Measurements from ENCODE around the gene ZP3. TPM values are rescaled to one million over a fixed set of nuclear protein-coding genes. Genes with fewer than 3 reads are reported as not detected.

Gene ZP3
- total and polyA plus RNA-seq, 2 of the 8 experiments (the other 6 are each of a cell fraction or from before 2014, with no cell fraction given), result 1.5 to 2.4 TPM

- 56% methylated on average over 13 of the region's 13 CpGs; no CpG with 5 or more reads in 1 of the 2 experiments for WGBS, 2 experiments (ENCODE audit: extremely low coverage in 1 of 2, insufficient coverage in 1 of 2, insufficient read length in 1 of 2, insufficient replicate concordance in 2 of 2, low coverage in 1 of 2, low lambda C conversion rate in 2 of 2, missing lambda C conversion rate in 1 of 2)
- CTCF ChIA-PET (ENCODE audit: partially characterized antibody), result interaction anchor here (0.6 to 1.5 kb wide), 2 partner anchors 9 to 62 kb away, joined by 3 read pairs; no protein-coding TSS in a partner anchor
- Histone ChIP-seq H3K23ac (ENCODE audit: insufficient read length) (no peak overlapping the region), H2BK12ac (ENCODE audit: low read depth, low read length) (no peak overlapping the region), H3K36me3 (ENCODE audit: control insufficient read depth in 2 of 4, insufficient read depth in 4 of 4, low read length in 3 of 4) (no peaks in the 10 kb centered on the region), H4K8ac (ENCODE audit: extremely low read depth, insufficient read depth, low read length) (no peak overlapping the region), H3K27me3 (replicated peaks in 1 of 4; ENCODE audit: control insufficient read depth in 3 of 4, extremely low read depth in 1 of 4, insufficient read depth in 3 of 4, low read length in 3 of 4) (no peaks in the 10 kb centered on the region), H4K91ac (replicated peaks; ENCODE audit: insufficient read length, low read length) (no peak overlapping the region), H4K20me1 (replicated peaks in 1 of 2; ENCODE audit: control insufficient read depth in 1 of 2, insufficient read depth in 2 of 2, low read length in 2 of 2) (no peaks in the 10 kb centered on the region), H3K4me2 (ENCODE audit: insufficient read depth in 1 of 2, low read depth in 2 of 2, low read length in 2 of 2) (no peak overlapping the region), H2AK5ac (ENCODE audit: low read depth, low read length) (no peak overlapping the region), H3K14ac (ENCODE audit: insufficient read length) (no peak overlapping the region), H2BK5ac (ENCODE audit: low read depth, low read length) (no peak overlapping the region), H3K56ac (replicated peaks; ENCODE audit: insufficient read length, low read depth, low read length) (no peak overlapping the region), H3K4me3 (ENCODE audit: extremely low read depth in 1 of 4, insufficient read depth in 2 of 4, low read depth in 3 of 4, low read length in 4 of 4) (no peak overlapping the region), H2AFZ (ENCODE audit: low read length) (0 out of 2 replicates have a peak overlapping the region, but pooled peaks have one; percentile 65), H3K23me2 (ENCODE audit: low read depth, low read length) (no peaks in the 10 kb centered on the region; the same call in 1 of the 2 replicates), H2BK15ac (ENCODE audit: low read length) (no peak overlapping the region), H3K79me1 (ENCODE audit: low read depth, low read length) (no peaks in the 10 kb centered on the region), H3K27ac (ENCODE audit: low read depth, low read length) (no peak overlapping the region), H3K4me1 (replicated peaks in 1 of 4; ENCODE audit: control insufficient read depth in 3 of 4, insufficient read depth in 4 of 4, low read length in 3 of 4) (no peaks in the 10 kb centered on the region), H3K9me3 (ENCODE audit: insufficient read depth in 2 of 2, low read depth in 1 of 2, low read length in 1 of 2) (no peaks in the 10 kb centered on the region), H3K79me2 (ENCODE audit: control insufficient read depth in 1 of 2, insufficient read depth in 2 of 2, low read length in 2 of 2) (no peaks in the 10 kb centered on the region), H3K9ac (replicated peaks in 1 of 4; ENCODE audit: extremely low read depth in 1 of 4, low read depth in 3 of 4, low read length in 3 of 4) (no peak overlapping the region), H2BK120ac (replicated peaks; ENCODE audit: low read depth, low read length) (no peak overlapping the region), H3K4ac (replicated peaks; ENCODE audit: insufficient read length, low read depth, low read length) (no peak overlapping the region), H4K5ac (ENCODE audit: insufficient read length, low read depth, low read length) (no peak overlapping the region), H3K18ac (ENCODE audit: extremely low read depth, low read length) (no peak overlapping the region), H2BK20ac (ENCODE audit: low read length) (no peak overlapping the region)
- FAIRE-seq (peak; percentile 75), DNase-seq (ENCODE audit: low read depth in 1 of 2, low spot score in 2 of 2) (peak in 1 of 2 experiments; percentile 63)
- POLR2A ChIA-PET (ENCODE audit: partially characterized antibody), result interaction anchor here (0.6 to 1.1 kb wide), 3 partner anchors 9 to 33 kb away, joined by 3 to 6 read pairs (median 3); partner anchors contain the start of gene SSC4D
- TF ChIP-seq CHD2 (IDR thresholded peaks at IDR 0.05; ENCODE audit: low read length) (no peak), PHF8 (conservative IDR thresholded peaks at IDR 0.05; ENCODE audit: low read depth, low read length) (no peak), TAF1 (IDR thresholded peaks at IDR 0.05; ENCODE audit: low read depth, low read length) (no peak), MAX (IDR thresholded peaks at IDR 0.05) (peak; percentile 55; the same call in 1 of the 2 replicates), RNF2 (IDR thresholded peaks at IDR 0.05; ENCODE audit: borderline replicate concordance, low read depth, low read length, missing control alignments, poor library complexity, severe bottlenecking) (no peak), SIN3A (conservative IDR thresholded peaks at IDR 0.05 in 1 of 2, IDR thresholded peaks at IDR 0.05 in 1 of 2; ENCODE audit: low read depth in 1 of 2, low read length in 2 of 2) (no peak), RXRA (IDR thresholded peaks at IDR 0.05; ENCODE audit: insufficient read depth, low read depth, low read length) (no peak), ASH2L (IDR thresholded peaks at IDR 0.05; ENCODE audit: low read length) (no peak), NANOG (IDR thresholded peaks at IDR 0.05; ENCODE audit: insufficient read depth, low read depth, low read length, poor library complexity, severe bottlenecking) (no peak), POLR2AphosphoS5 (IDR thresholded peaks at IDR 0.05; ENCODE audit: low read depth, low read length) (no peak), RFX5 (IDR thresholded peaks at IDR 0.05; ENCODE audit: borderline replicate concordance, low read depth, low read length) (no peak)
Observed at GRCh38 chr7:76383089-76383944, 41.4 kb upstream of the ZP3 start.
